Smooth muscle cell (in vitro differentiated cells): ENCODE measurements around the gene ZNF503. TPM values are rescaled to one million over a fixed set of nuclear protein-coding genes. Genes with fewer than 3 reads are reported as not detected.

Experiments used
- DNase-seq: peaks from one replicate; lab custom pipeline; 2025; ENCODE audit not compliant: unreplicated experiment; lab: John Stamatoyannopoulos, UW
- H2AFZ ChIP-seq: fragments of 200-600 bp; sonication (generic); 2 replicates; pipeline ENCODE4 v1.6.0; 2016; ENCODE audit warnings: antibody characterized with exemption, low read depth, mild to moderate bottlenecking
- H3F3A ChIP-seq: fragments of 200-600 bp; sonication (generic); 2 replicates; pipeline ENCODE4 v1.6.0; 2017; ENCODE audit warnings: antibody characterized with exemption, low read depth
- H3K27ac ChIP-seq: fragments of 200-600 bp; sonication (generic); 2 replicates; pipeline ENCODE4 v1.5.1; 2016; ENCODE audit warnings: low read depth, mild to moderate bottlenecking
- H3K27me3 ChIP-seq: fragments of 200-600 bp; sonication (generic); 2 replicates; pipeline ENCODE4 v1.6.1; 2016; ENCODE audit warnings: low read depth, mild to moderate bottlenecking
- H3K36me3 ChIP-seq: fragments of 200-600 bp; sonication (generic); 2 replicates; pipeline ENCODE4 v1.5.1; 2016; ENCODE audit warnings: low read depth
- H3K4me1 ChIP-seq: fragments of 200-600 bp; sonication (generic); 2 replicates; pipeline ENCODE4 v1.5.1; 2016; ENCODE audit warnings: low read depth
- H3K4me2 ChIP-seq: fragments of 200-600 bp; sonication (generic); 2 replicates; pipeline ENCODE4 v1.6.0; 2016; ENCODE audit warnings: mild to moderate bottlenecking
- H3K4me3 ChIP-seq: fragments of 200-600 bp; sonication (generic); 2 replicates; pipeline ENCODE4 v1.5.1; 2016; ENCODE audit warnings: mild to moderate bottlenecking
- H3K79me2 ChIP-seq: fragments of 200-600 bp; sonication (generic); 2 replicates; pipeline ENCODE4 v1.6.0; 2016; ENCODE audit warnings: low read depth, mild to moderate bottlenecking
- H3K9ac ChIP-seq: fragments of 200-600 bp; sonication (generic); 2 replicates; pipeline ENCODE4 v1.6.0; 2016; ENCODE audit warnings: low read depth
- H3K9me3 ChIP-seq: fragments of 200-600 bp; sonication (generic); replicated peaks from 2 replicates; pipeline ENCODE4 v1.5.1; 2016; ENCODE audit warnings: low read depth
- H4K20me1 ChIP-seq: fragments of 200-600 bp; sonication (generic); 2 replicates; pipeline ENCODE4 v1.6.0; 2016; ENCODE audit warnings: low read depth
- WGBS: methylation state at CpG from one replicate; pipeline ENCODE4 v1.1.7; 2016; ENCODE audit warnings: low lambda C conversion rate; 5-methylcytosine and 5-hydroxymethylcytosine counted together
- polyA plus RNA-seq: library from polyadenylated mRNA; unstranded; fragments of >200 nt; fragmentation: Nextera tagmentation; extraction: Ambion mirVana; gene quantifications from 2 replicates; pipeline ENCODE4 v1.2.1, GENCODE V29; 2016
- total RNA-seq: library from RNA; depleted of rRNA; stranded (reverse); fragments of >200 nt; gene quantifications from 2 replicates; pipeline ENCODE4 v1.2.3, GENCODE V29; 2014
- TF ChIP-seq, protein P1 (sequence below): fragments of 200-600 bp; sonication (generic); IDR thresholded peaks from 2 replicates; pipeline ENCODE4 v1.5.1; 2017; ENCODE audit warnings: borderline replicate concordance, mild to moderate bottlenecking, antibody characterized with exemption; ENCODE audit not compliant: insufficient read depth, poor library complexity, severe bottlenecking

Gene ZNF503
- total and polyA plus RNA-seq, 2 experiments from 2014 or later, result 6.8 to 11.8 TPM

DNA sequence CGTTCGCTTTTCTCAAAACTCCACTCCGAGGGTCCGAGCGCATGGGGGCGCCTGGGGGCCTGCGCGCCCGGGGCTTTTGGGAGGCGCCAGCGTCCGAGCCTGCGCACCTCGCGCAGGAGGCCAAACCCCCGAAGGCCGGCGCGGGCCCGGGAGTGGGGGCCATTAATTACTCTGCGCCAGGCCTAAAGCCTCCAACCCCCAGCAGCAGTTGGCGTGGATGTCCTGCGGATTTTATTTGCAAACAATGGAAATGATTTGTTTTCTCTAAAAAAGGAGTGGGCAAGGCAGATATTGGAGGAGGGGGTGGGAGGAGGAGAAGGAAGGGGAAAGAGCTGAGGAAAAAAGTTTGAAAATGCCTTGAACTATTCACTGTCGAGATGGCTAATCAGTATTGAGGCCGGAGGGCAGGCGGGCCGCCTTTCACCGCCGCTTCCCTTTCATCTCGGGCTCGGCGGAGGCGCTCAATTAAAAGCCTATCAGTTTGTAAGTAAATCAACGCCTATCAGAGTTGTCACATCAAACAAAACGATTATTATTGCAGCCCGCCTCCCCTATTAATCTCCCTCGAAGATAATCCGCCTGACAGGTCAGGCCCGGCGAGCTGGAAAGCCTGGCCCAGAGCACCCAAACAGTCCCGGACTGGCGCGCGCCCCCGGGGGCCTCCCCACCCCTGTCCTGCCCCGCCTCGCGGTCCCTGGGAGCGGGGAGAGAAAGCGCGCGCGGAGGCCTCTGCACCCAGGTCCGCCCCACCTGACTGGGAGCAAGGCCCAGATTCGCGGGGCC is 3.4 kb upstream of the ZNF503 start:
- Histone ChIP-seq H3K36me3 (no peaks in the 10 kb centered on the region), H3F3A (peaks cover 7% of the 10 kb centered on the region), H4K20me1 (peaks cover 11% of the 10 kb centered on the region), H3K4me2 (peak overlapping the region; percentile 97), H3K79me2 (peaks cover 10% of the 10 kb centered on the region), H3K4me3 (peak overlapping the region; percentile 95), H3K9me3 (no peaks in the 10 kb centered on the region), H2AFZ (peak overlapping the region; percentile 56), H3K27me3 (no peaks in the 10 kb centered on the region), H3K27ac (no peak overlapping the region), H3K9ac (no peak overlapping the region), H3K4me1 (peaks cover 29% of the 10 kb centered on the region)
- TF ChIP-seq, protein P1, sequence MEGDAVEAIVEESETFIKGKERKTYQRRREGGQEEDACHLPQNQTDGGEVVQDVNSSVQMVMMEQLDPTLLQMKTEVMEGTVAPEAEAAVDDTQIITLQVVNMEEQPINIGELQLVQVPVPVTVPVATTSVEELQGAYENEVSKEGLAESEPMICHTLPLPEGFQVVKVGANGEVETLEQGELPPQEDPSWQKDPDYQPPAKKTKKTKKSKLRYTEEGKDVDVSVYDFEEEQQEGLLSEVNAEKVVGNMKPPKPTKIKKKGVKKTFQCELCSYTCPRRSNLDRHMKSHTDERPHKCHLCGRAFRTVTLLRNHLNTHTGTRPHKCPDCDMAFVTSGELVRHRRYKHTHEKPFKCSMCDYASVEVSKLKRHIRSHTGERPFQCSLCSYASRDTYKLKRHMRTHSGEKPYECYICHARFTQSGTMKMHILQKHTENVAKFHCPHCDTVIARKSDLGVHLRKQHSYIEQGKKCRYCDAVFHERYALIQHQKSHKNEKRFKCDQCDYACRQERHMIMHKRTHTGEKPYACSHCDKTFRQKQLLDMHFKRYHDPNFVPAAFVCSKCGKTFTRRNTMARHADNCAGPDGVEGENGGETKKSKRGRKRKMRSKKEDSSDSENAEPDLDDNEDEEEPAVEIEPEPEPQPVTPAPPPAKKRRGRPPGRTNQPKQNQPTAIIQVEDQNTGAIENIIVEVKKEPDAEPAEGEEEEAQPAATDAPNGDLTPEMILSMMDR, result no peak
- DNase-seq, result no peak
- WGBS, result under 1% methylated on average over 52 of the region's 56 CpGs

DNA sequence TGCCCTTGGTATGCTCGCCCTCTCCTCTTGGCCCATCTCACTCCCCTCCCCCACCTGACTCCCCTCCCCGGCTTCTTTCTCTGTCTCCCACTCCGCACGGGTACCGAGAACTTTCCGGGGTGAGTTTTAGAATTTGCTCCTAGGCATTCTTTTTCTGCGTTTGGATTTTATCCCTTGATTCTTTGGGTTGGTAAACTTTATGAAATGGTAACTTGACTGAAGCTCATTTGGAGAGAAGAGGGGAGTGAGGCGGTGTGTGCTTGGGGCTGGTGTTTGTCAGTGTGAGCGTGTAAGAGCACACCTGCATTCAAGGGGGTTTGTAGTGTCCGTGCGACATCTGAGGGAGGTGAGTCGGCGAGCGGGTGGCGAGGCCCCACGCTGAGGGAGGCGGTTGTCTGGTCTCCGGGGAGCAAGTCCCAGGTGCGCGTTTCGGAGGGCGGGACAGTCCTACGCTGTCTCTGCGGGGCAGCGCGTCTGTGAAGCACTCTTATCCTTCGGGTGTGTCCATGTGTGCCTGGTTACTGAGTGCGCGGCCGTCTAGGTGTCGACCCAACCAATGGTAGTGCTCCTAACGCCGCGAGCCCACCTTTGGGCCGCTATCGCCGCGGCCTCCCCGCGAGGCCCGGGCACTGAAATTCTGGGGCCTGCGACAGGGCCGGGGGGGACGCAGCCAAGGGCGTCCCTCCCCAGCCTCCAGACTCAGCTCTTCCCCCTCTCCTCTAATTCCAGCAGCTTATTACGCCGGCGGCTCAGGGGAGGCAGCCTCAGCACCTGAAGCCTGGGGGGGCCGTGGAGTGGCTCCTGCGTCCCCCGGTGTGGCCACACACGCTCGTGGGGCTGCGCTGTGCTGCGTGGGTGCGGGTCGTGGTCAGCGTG is 2.6 kb upstream of the ZNF503 start:
- Histone ChIP-seq H2AFZ (peak overlapping the region; percentile 56), H3K4me3 (peak overlapping the region; percentile 95), H3K27me3 (no peaks in the 10 kb centered on the region), H3K27ac (no peak overlapping the region), H3K4me2 (peak overlapping the region; percentile 97), H3K36me3 (no peaks in the 10 kb centered on the region), H3F3A (peaks cover 7% of the 10 kb centered on the region), H3K9ac (no peak overlapping the region), H4K20me1 (peaks cover 18% of the 10 kb centered on the region), H3K4me1 (peaks cover 25% of the 10 kb centered on the region), H3K79me2 (peaks cover 18% of the 10 kb centered on the region), H3K9me3 (no peaks in the 10 kb centered on the region)
- TF ChIP-seq, protein P1, result no peak
- 4% methylated on average over 53 of the region's 58 CpGs for WGBS
- DNase-seq, result no peak

DNA sequence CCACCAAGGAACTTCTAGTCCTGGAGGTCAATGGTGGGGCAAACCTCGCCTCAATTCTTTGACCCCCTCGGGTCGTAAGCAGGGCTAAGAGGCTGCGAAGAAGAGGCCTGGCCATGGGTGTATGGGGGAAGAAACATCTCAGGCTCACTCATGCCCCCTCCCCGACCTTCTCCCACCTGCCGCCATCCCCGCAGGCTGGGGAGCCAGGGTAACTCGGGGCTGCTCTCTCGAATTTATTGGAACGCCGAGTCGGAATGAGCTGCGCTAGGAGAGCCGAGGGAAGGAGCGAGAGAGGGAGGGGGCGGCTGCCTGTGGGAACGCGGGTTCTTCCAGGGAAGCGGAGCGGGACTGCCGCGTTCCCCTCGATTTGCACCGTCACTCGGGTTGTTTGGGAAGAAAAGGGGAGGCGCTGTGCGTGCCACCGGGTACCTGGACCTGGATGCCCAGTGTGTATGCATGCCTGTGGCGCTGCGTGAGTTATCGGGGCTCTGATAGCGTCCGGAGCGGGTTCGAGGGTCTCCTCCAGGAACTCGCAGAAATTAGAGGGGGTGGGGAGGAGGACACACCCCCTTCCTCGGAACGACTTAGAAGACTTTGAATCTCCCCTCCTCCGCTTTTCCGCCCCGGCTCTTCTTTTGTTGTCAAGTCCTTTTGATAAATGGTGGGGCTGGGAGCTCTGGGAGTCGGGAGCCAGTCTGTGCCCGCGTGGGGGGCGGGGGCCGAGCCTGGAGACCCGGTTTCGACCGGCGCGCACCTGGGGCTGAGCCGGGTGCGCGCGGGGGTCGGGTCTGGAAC is 1.8 kb upstream of the ZNF503 start:
- Histone ChIP-seq H3K79me2 (peaks cover 27% of the 10 kb centered on the region), H3K27ac (peak overlapping the region; percentile 66), H3K9ac (no peak overlapping the region), H3K9me3 (no peaks in the 10 kb centered on the region), H3K4me3 (peak overlapping the region; percentile 95), H3K4me2 (peak overlapping the region; percentile 97), H3K4me1 (peaks cover 25% of the 10 kb centered on the region), H4K20me1 (peaks cover 26% of the 10 kb centered on the region), H2AFZ (peak overlapping the region; percentile 77), H3F3A (peaks cover 7% of the 10 kb centered on the region), H3K27me3 (no peaks in the 10 kb centered on the region), H3K36me3 (no peaks in the 10 kb centered on the region)
- TF ChIP-seq, protein P1, result no peak
- no peak for DNase-seq
- 2% methylated on average over 50 of the region's 56 CpGs for WGBS
